ENCODE data around the gene ARHGAP10. TPM values are rescaled to one million over a fixed set of nuclear protein-coding genes. Genes with fewer than 3 reads are reported as not detected.

The ARHGAP10 gene
- total RNA-seq, 1 experiment from 2014 or later = 4.8 TPM

GRCh38 chr4:147780137-147780777 lies 48.4 kb downstream of the ARHGAP10 start:
- CTCF ChIA-PET = no interaction called here
- TF ChIP-seq CTCF (conservative IDR thresholded peaks at IDR 0.05; ENCODE audit: low read depth, low read length) (no peak), EZH2 (IDR thresholded peaks at IDR 0.05; ENCODE audit: borderline replicate concordance, low read depth, low read length, poor library complexity, severe bottlenecking) (no peak)
- intact Hi-C loops (cut with micrococcal nuclease; ENCODE audit: unreplicated experiment) = no loop called here
- Histone ChIP-seq H3K36me3 (ENCODE audit: insufficient read depth, low read length, poor library complexity, severe bottlenecking) (no peaks in the 10 kb centered on the region), H3K4me1 (ENCODE audit: insufficient read depth, low read length, poor library complexity, severe bottlenecking) (peaks cover 11% of the 10 kb centered on the region), H3K4me3 (ENCODE audit: low read depth, low read length, poor library complexity, severe bottlenecking) (no peak overlapping the region), H3K27me3 (replicated peaks; ENCODE audit: insufficient read depth, low read depth, low read length, poor library complexity) (no peaks in the 10 kb centered on the region), H3K9me3 (ENCODE audit: low read depth, low read length, poor library complexity, severe bottlenecking) (no peaks in the 10 kb centered on the region), H3K27ac (ENCODE audit: low read depth, low read length, poor library complexity, severe bottlenecking) (no peak overlapping the region)
- no peak for DNase-seq (ENCODE audit: low spot score)
- POLR2A ChIA-PET (ENCODE audit: low non-redundant PET) = interaction anchor here (0.7 kb wide), 1 partner anchor 1468 kb away, joined by 5 read pairs; no protein-coding TSS in a partner anchor
- BruUV-seq (replicated peaks) = no TSS peak

- ChIA-PET CTCF (no interaction called here), POLR2A (ENCODE audit: low non-redundant PET) (no interaction called here)
- Histone ChIP-seq H3K27ac (ENCODE audit: low read depth, low read length, poor library complexity, severe bottlenecking) (peak overlapping the region; percentile 58), H3K36me3 (ENCODE audit: insufficient read depth, low read length, poor library complexity, severe bottlenecking) (no peaks in the 10 kb centered on the region), H3K4me1 (ENCODE audit: insufficient read depth, low read length, poor library complexity, severe bottlenecking) (peaks cover 19% of the 10 kb centered on the region), H3K9me3 (ENCODE audit: low read depth, low read length, poor library complexity, severe bottlenecking) (no peaks in the 10 kb centered on the region), H3K27me3 (replicated peaks; ENCODE audit: insufficient read depth, low read depth, low read length, poor library complexity) (no peaks in the 10 kb centered on the region), H3K4me3 (ENCODE audit: low read depth, low read length, poor library complexity, severe bottlenecking) (peak overlapping the region; percentile 33)
- intact Hi-C loops (cut with micrococcal nuclease; ENCODE audit: unreplicated experiment) = no loop called here
- no TSS peak for BruUV-seq (replicated peaks)
- TF ChIP-seq EZH2 (IDR thresholded peaks at IDR 0.05; ENCODE audit: borderline replicate concordance, low read depth, low read length, poor library complexity, severe bottlenecking) = no peak
- no peak for TF ChIP-seq CTCF (conservative IDR thresholded peaks at IDR 0.05; ENCODE audit: low read depth, low read length)
- DNase-seq (ENCODE audit: low spot score) = peak; percentile 92
Observed at GRCh38 chr4:147782087-147782781, 50.3 kb downstream of the ARHGAP10 start.

GRCh38 chr4:147785129-147785528 lies 53.2 kb downstream of the ARHGAP10 start:
- intact Hi-C loops (cut with micrococcal nuclease; ENCODE audit: unreplicated experiment) = no loop called here
- no peak for TF ChIP-seq CTCF (conservative IDR thresholded peaks at IDR 0.05; ENCODE audit: low read depth, low read length)
- TF ChIP-seq EZH2 (IDR thresholded peaks at IDR 0.05; ENCODE audit: borderline replicate concordance, low read depth, low read length, poor library complexity, severe bottlenecking) = no peak
- Histone ChIP-seq H3K27me3 (replicated peaks; ENCODE audit: insufficient read depth, low read depth, low read length, poor library complexity) (no peaks in the 10 kb centered on the region), H3K36me3 (ENCODE audit: insufficient read depth, low read length, poor library complexity, severe bottlenecking) (no peaks in the 10 kb centered on the region), H3K9me3 (ENCODE audit: low read depth, low read length, poor library complexity, severe bottlenecking) (no peaks in the 10 kb centered on the region), H3K27ac (ENCODE audit: low read depth, low read length, poor library complexity, severe bottlenecking) (no peak overlapping the region), H3K4me1 (ENCODE audit: insufficient read depth, low read length, poor library complexity, severe bottlenecking) (peaks cover 33% of the 10 kb centered on the region), H3K4me3 (ENCODE audit: low read depth, low read length, poor library complexity, severe bottlenecking) (no peak overlapping the region)
- POLR2A ChIA-PET (ENCODE audit: low non-redundant PET) = no interaction called here
- no TSS peak for BruUV-seq (replicated peaks)
- CTCF ChIA-PET = no interaction called here
- no peak for DNase-seq (ENCODE audit: low spot score)

All from A673 (cell line).